Activated CD8-positive, alpha-beta T cell treated with anti-CD3 and anti-CD28 coated beads for 36 hours (primary cell): ENCODE measurements around the gene KAT5. TPM values are rescaled to one million over a fixed set of nuclear protein-coding genes. Genes with fewer than 3 reads are reported as not detected.
"Not testable (repeated sequence)": the region's sequence is repeated elsewhere in the genome, so short reads cannot be mapped to it uniquely, and the experiment has no call there.

ENCODE experiments used
- ATAC-seq: fragments of 200-7000 bp; cut with Tn5 transposase; one replicate; pipeline ENCODE4 v1.10.0; 2021; ENCODE audit warnings: mild to moderate bottlenecking, moderate library complexity
- CTCF ChIA-PET: fragments of 350-600 bp; sonication (Branson Sonifier 250); formaldehyde crosslinking; loops from one replicate; lab custom pipeline; 2021; ENCODE audit warnings: antibody characterized with exemption; lab: Charles Lee
- POLR2A ChIA-PET: fragments of 350-600 bp; sonication (Branson Sonifier 250); formaldehyde crosslinking; loops from one replicate; lab custom pipeline; 2021; ENCODE audit warnings: antibody characterized with exemption; lab: Charles Lee
- DNase-seq: peaks from one replicate; pipeline ENCODE4 v3.0.0-alpha.2; 2020
- H3K27ac Mint-ChIP-seq: one replicate; pipeline ENCODE4 v1.8.0; 2021; ENCODE audit warnings: mild to moderate bottlenecking, mixed read lengths
- H3K27me3 Mint-ChIP-seq: one replicate; pipeline ENCODE4 v1.8.0; 2021; ENCODE audit warnings: mixed read lengths
- H3K36me3 Mint-ChIP-seq: one replicate; pipeline ENCODE4 v1.8.0; 2021; ENCODE audit warnings: low read depth, mixed read lengths
- H3K4me1 Mint-ChIP-seq: one replicate; pipeline ENCODE4 v1.8.0; 2021; ENCODE audit warnings: low read depth, mixed read lengths
- H3K4me3 Mint-ChIP-seq: one replicate; pipeline ENCODE4 v1.8.0; 2021; ENCODE audit warnings: mild to moderate bottlenecking, moderate library complexity, mixed read lengths
- H3K9me3 Mint-ChIP-seq: one replicate; pipeline ENCODE4 v1.8.0; 2021; ENCODE audit warnings: mixed read lengths
- intact Hi-C: fragments of 100-400 bp; cut with micrococcal nuclease; formaldehyde crosslinking; loops from one replicate; pipeline ENCODE4 v1.10.0; 2022
- total RNA-seq, 2 experiments: library from RNA; stranded (reverse); gene quantifications; one replicate each; pipeline ENCODE4 v1.2.3, GENCODE V29; 2021
- TF ChIP-seq, protein P1 (sequence below): fragments of 200-600 bp; IDR thresholded peaks from one replicate; pipeline ENCODE4 v1.8.0; 2022; ENCODE audit warnings: antibody characterized with exemption, mild to moderate bottlenecking

KAT5 gene
- total RNA-seq, 2 experiments from 2014 or later, result 67.7 to 71.8 TPM

DNA sequence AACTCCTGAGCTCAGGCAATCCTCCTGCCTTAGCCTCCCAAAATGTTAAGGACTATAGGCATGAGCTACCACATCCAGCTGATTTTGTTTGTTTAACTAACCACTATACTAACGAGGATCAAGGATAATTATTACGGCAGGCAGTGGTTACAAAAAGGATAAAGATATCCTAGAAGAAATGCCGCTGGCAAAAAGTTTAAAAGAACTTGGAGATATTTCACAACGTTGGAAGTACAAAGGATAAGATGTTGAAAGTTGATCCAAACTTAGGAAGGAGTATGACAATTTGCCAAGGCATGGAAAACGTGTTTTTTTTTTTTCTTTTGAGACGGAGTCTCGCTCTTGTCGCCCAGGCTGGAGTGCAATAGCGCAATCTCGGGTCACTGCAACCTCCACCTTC lies 55.4 kb downstream of the KAT5 start:
- H3K27me3 Mint-ChIP-seq, result no peaks in the 10 kb centered on the region
- no peaks in the 10 kb centered on the region for H3K36me3 Mint-ChIP-seq
- peaks cover 4% of the 10 kb centered on the region for H3K4me1 Mint-ChIP-seq
- TF ChIP-seq, protein P1, sequence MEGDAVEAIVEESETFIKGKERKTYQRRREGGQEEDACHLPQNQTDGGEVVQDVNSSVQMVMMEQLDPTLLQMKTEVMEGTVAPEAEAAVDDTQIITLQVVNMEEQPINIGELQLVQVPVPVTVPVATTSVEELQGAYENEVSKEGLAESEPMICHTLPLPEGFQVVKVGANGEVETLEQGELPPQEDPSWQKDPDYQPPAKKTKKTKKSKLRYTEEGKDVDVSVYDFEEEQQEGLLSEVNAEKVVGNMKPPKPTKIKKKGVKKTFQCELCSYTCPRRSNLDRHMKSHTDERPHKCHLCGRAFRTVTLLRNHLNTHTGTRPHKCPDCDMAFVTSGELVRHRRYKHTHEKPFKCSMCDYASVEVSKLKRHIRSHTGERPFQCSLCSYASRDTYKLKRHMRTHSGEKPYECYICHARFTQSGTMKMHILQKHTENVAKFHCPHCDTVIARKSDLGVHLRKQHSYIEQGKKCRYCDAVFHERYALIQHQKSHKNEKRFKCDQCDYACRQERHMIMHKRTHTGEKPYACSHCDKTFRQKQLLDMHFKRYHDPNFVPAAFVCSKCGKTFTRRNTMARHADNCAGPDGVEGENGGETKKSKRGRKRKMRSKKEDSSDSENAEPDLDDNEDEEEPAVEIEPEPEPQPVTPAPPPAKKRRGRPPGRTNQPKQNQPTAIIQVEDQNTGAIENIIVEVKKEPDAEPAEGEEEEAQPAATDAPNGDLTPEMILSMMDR, result no peak
- H3K9me3 Mint-ChIP-seq, result no peaks in the 10 kb centered on the region
- H3K4me3 Mint-ChIP-seq, result no peak overlapping the region
- ATAC-seq (no peak), DNase-seq (no peak)
- intact Hi-C loops, result no loop called here
- POLR2A ChIA-PET, result interaction anchor here (0.6 to 0.8 kb wide), 2 partner anchors 10 to 1065 kb away, joined by 3 read pairs; no protein-coding TSS in a partner anchor
- CTCF ChIA-PET, result interaction anchor here (1.0 to 4.5 kb wide), 4 partner anchors 9 to 50 kb away, joined by 3 to 26 read pairs (median 6); partner anchors contain the start of gene AP5B1
- H3K27ac Mint-ChIP-seq, result no peak overlapping the region

DNA sequence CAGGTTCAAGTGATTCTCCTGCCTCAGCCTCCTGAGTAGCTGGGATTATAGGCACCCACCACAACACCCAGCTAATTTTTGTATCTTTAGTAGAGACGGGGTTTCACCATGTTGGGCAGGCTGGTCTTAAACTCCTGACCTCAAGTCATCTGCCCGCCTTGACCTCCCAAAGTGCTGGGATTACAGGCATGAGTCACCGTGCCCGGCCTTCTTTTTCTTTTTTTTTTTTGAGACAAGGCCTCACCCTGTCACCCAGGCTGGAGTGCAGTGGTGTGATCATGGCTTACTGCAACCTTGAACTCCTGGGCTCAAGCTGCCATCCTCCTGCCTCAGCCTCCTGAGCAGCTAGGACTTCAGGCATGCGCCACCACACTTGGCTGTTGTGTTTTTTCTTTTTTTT lies 55.8 kb downstream of the KAT5 start:
- H3K9me3 Mint-ChIP-seq, ATAC-seq, intact Hi-C loops, H3K27me3 Mint-ChIP-seq, DNase-seq, H3K36me3 Mint-ChIP-seq, H3K4me3 Mint-ChIP-seq, POLR2A ChIA-PET, H3K4me1 Mint-ChIP-seq, H3K27ac Mint-ChIP-seq: not testable (repeated sequence)
- CTCF ChIA-PET, result interaction anchor here (1.0 to 4.5 kb wide), 4 partner anchors 9 to 50 kb away, joined by 3 to 26 read pairs (median 6); partner anchors contain the start of gene AP5B1

Other genes starting within 250 kb of the KAT5 start
- 1,000 to 10,000 TPM; 3,856 to 3,869 TPM for gene MALAT1, start 213.2 kb upstream of the KAT5 start, total RNA-seq
- gene SCYL1, start 187.2 kb upstream of the KAT5 start, total RNA-seq, result 10 to 100 TPM; 71.5 to 76.8 TPM
- 10 to 100 TPM; 55.4 to 56.0 TPM for gene LTBP3, start 153.9 kb upstream of the KAT5 start, total RNA-seq
- gene ZNRD2, start 141.8 kb upstream of the KAT5 start, total RNA-seq, result 10 to 100 TPM; 54.3 to 54.7 TPM
- gene FAM89B, start 139.7 kb upstream of the KAT5 start, total RNA-seq, result 10 to 100 TPM; 12.7 to 16.0 TPM
- 10 to 100 TPM; 94.0 to 99.4 TPM for gene EHBP1L1, start 136.2 kb upstream of the KAT5 start, total RNA-seq
- gene KCNK7, start 116.5 kb upstream of the KAT5 start, total RNA-seq, result under 1 TPM in 1 of 2 experiments, not detected in 1; 0.77 TPM
- gene MAP3K11, start 98.0 kb upstream of the KAT5 start, total RNA-seq, result 10 to 100 TPM; 40.3 to 45.6 TPM
- gene PCNX3, start 96.5 kb upstream of the KAT5 start, total RNA-seq, result 10 to 100 TPM; 34.3 to 34.4 TPM
- gene SIPA1, start 74.2 kb upstream of the KAT5 start, total RNA-seq, result 100 to 1,000 TPM; 172 to 180 TPM
- 10 to 100 TPM; 65.6 to 72.5 TPM for gene RELA, start 49.3 kb upstream of the KAT5 start, total RNA-seq
- gene RNASEH2C, start 8.5 kb downstream of the KAT5 start, total RNA-seq, result 100 to 1,000 TPM; 101 to 109 TPM
- 10 to 100 TPM; 30.9 to 31.1 TPM for gene AP5B1, start 68.7 kb downstream of the KAT5 start, total RNA-seq
- 1 to 10 TPM in 1 of 2 experiments, under 1 TPM in 1; 0.90 to 1.2 TPM for gene OVOL1, start 74.8 kb downstream of the KAT5 start, total RNA-seq
- 1 to 10 TPM; 1.6 to 2.1 TPM for gene SNX32, start 121.7 kb downstream of the KAT5 start, total RNA-seq
- gene CFL1, start 145.9 kb downstream of the KAT5 start, total RNA-seq, result 1,000 to 10,000 TPM; 1,059 to 1,062 TPM
- 10 to 100 TPM; 54.7 to 60.2 TPM for gene MUS81, start 148.2 kb downstream of the KAT5 start, total RNA-seq
- 10 to 100 TPM; 17.1 to 18.0 TPM for gene EFEMP2, start 160.5 kb downstream of the KAT5 start, total RNA-seq
- 100 to 1,000 TPM; 124 to 126 TPM for gene CTSW, start 167.6 kb downstream of the KAT5 start, total RNA-seq
- gene FIBP, start 176.2 kb downstream of the KAT5 start, total RNA-seq, result 10 to 100 TPM; 78.8 to 79.9 TPM
- gene CCDC85B, start 178.4 kb downstream of the KAT5 start, total RNA-seq, result 10 to 100 TPM; 68.8 to 72.4 TPM
- gene FOSL1, start 188.1 kb downstream of the KAT5 start, total RNA-seq, result 10 to 100 TPM in 1 of 2 experiments, 1 to 10 TPM in 1; 9.9 to 10.2 TPM
- gene C11orf68, start 206.8 kb downstream of the KAT5 start, total RNA-seq, result 10 to 100 TPM; 26.2 to 26.3 TPM
- gene DRAP1, start 207.2 kb downstream of the KAT5 start, total RNA-seq, result 100 to 1,000 TPM; 135 TPM
- not detected for gene TSGA10IP, start 233.2 kb downstream of the KAT5 start, total RNA-seq
- gene SART1, start 249.5 kb downstream of the KAT5 start, total RNA-seq, result 10 to 100 TPM; 58.3 to 63.9 TPM